Psoas muscle (tissue), 8 donors: ENCODE measurements around the gene TIMM44. TPM values are rescaled to one million over a fixed set of nuclear protein-coding genes. Genes with fewer than 3 reads are reported as not detected.

Experiments
- ATAC-seq, 4 donors: fragments of 200-7000 bp; cut with Tn5 transposase; one replicate each; pipeline ENCODE4 v1.9.1; 2020; ENCODE audit warnings: moderate library complexity in 3 of 4, mild to moderate bottlenecking in 2 of 4
- DNase-seq, 2 donors: peaks; one replicate each; pipeline ENCODE4 v3.0.0-alpha.2; 2020
- H3K27ac ChIP-seq: fragments of 200-600 bp; one replicate; pipeline ENCODE4 v1.8.0; 2022
- H3K27me3 ChIP-seq, 3 donors: fragments of 200-600 bp in 1 of 3; one replicate each; pipeline versions ENCODE4 v1.6.1 to v1.8.0; 2013 to 2022; ENCODE audit warnings: low read length in 2 of 3, mild to moderate bottlenecking in 2 of 3, moderate library complexity in 1 of 3; ENCODE audit not compliant: insufficient read depth in 3 of 3
- H3K36me3 ChIP-seq, 2 donors: fragments of 200-600 bp in 1 of 2; one replicate each; pipeline versions ENCODE4 v1.6.1 to v1.8.0; 2013 to 2022; ENCODE audit warnings: low read depth in 1 of 2, mild to moderate bottlenecking in 1 of 2, moderate library complexity in 1 of 2; ENCODE audit not compliant: insufficient read depth in 1 of 2
- H3K4me1 ChIP-seq: fragments of 200-600 bp; one replicate; pipeline ENCODE4 v1.8.0; 2022
- H3K4me3 ChIP-seq: fragments of 200-600 bp; one replicate; pipeline ENCODE4 v1.8.0; 2022; ENCODE audit warnings: mild to moderate bottlenecking
- H3K9me3 ChIP-seq: fragments of 200-600 bp; one replicate; pipeline ENCODE4 v1.8.0; 2022
- WGBS, 3 donors: extraction: QIAGEN DNeasy Blood & Tissue Kit; methylation state at CpG; one replicate each; pipeline versions ENCODE4 v1.1.6 to v1.1.7; 2013; 5-methylcytosine and 5-hydroxymethylcytosine counted together
- intact Hi-C, 2 donors: fragments of 100-400 bp; cut with DNase I; formaldehyde crosslinking; loops; one replicate each; pipeline versions ENCODE4 v1.11.0 to v1.14.2; 2022
- polyA plus RNA-seq, 3 donors: library from polyadenylated mRNA; stranded (reverse); fragments of 200-250 nt; gene quantifications; one replicate each; pipeline ENCODE4 v1.2.3, GENCODE V29; 2013
- total RNA-seq, 4 donors: library from RNA; stranded (reverse); fragmentation: NEBNext Ultra II Directional in 2 of 4; extraction: Animal tissue kit (Norgen Biotek cat#: 25700) in 2 of 4; gene quantifications; one replicate each; pipeline versions ENCODE4 v1.2.1 to v1.2.4, GENCODE V29; 2021 to 2023
- TF ChIP-seq, protein P1 (sequence below): fragments of 200-600 bp; IDR thresholded peaks from one replicate; pipeline ENCODE4 v1.8.0; 2022; ENCODE audit warnings: antibody characterized with exemption
- donor health status: healthy with polysubstance abuse.
- donor health status: DM: no; HTN: no; CAD: no; lungs with moderate emphysema.
- donor health status: Bipolar disorder and iron deficiency.
- donor health status: healthy.
- donor health status: DM: yes; HTN: yes; CAD: no.
- donor health status: DM: no; HTN: no; CAD: no.
- donor health status: DM: no; HTN: no; CAD: no.
- donor health status: DM: yes; HTN: yes; CAD: no.

TIMM44 gene
- total and polyA plus RNA-seq, 7 donors, result 67.0 to 173 (median 95.1) TPM

DNA sequence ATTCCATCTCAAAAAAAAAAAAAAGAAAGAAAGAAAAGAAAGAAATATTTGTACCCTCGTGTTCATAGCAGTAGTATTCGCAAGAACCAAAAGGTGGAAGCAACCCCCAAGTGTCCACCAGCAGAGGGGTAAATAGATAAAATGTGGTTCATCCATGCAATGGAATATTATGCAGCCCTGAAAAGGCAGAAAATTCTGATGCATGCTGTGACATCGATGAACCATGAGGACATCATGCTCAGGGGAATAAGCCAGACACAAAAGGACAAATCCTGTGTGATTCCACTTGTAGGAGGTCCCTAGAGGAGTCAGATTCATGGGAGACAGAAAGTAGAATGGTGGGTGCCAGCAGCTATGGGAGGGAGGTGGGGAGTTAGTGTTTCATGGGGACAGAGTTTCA, 61.6 kb downstream of the TIMM44 start:
- DNase-seq (no peak), ATAC-seq (no peak)
- TF ChIP-seq, protein P1, sequence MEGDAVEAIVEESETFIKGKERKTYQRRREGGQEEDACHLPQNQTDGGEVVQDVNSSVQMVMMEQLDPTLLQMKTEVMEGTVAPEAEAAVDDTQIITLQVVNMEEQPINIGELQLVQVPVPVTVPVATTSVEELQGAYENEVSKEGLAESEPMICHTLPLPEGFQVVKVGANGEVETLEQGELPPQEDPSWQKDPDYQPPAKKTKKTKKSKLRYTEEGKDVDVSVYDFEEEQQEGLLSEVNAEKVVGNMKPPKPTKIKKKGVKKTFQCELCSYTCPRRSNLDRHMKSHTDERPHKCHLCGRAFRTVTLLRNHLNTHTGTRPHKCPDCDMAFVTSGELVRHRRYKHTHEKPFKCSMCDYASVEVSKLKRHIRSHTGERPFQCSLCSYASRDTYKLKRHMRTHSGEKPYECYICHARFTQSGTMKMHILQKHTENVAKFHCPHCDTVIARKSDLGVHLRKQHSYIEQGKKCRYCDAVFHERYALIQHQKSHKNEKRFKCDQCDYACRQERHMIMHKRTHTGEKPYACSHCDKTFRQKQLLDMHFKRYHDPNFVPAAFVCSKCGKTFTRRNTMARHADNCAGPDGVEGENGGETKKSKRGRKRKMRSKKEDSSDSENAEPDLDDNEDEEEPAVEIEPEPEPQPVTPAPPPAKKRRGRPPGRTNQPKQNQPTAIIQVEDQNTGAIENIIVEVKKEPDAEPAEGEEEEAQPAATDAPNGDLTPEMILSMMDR, result no peak
- no peaks in the 10 kb centered on the region for H3K9me3 ChIP-seq
- intact Hi-C loops, result no loop called here
- peaks cover 0 to 6% (median 2%) of the 10 kb centered on the region in 3 donors for H3K27me3 ChIP-seq
- no peaks in the 10 kb centered on the region for H3K36me3 ChIP-seq
- H3K27ac ChIP-seq, result no peak overlapping the region
- WGBS, 3 donors, result 91 to 96% (median 94%) methylated on average over 3 of the region's 3 CpGs
- no peaks in the 10 kb centered on the region for H3K4me1 ChIP-seq
- no peak overlapping the region for H3K4me3 ChIP-seq

DNA sequence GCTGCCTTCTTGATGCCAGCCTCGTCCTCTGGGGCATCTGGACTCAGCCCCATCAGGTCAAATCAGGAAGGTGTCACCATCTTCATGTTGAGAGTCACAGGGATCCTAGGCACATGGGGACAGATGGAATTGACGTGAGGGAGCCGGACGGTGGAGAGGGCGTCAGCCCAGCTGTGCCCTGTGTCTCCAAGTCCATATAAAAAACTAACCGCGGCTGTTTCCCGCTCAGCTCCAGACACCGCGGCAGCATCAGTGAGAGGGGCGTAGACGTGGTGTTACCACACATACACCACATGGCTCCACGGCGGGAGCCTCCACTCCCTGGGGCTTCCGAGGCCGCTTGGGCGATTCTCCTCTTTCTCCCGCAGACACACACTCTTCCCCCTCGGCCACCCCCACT, 63.6 kb downstream of the TIMM44 start:
- TF ChIP-seq, protein P1, result no peak
- H3K27ac ChIP-seq, result no peak overlapping the region
- H3K9me3 ChIP-seq, result no peaks in the 10 kb centered on the region
- H3K27me3 ChIP-seq, result peaks cover 0 to 15% (median 6%) of the 10 kb centered on the region in 3 donors
- no peak for ATAC-seq
- H3K4me1 ChIP-seq, result no peaks in the 10 kb centered on the region
- intact Hi-C loops, result no loop called here
- no peaks in the 10 kb centered on the region for H3K36me3 ChIP-seq
- WGBS, 3 donors, result 34 to 52% (median 39%) methylated on average over 19 of the region's 19 CpGs
- H3K4me3 ChIP-seq, result no peak overlapping the region
- DNase-seq, result no peak

DNA sequence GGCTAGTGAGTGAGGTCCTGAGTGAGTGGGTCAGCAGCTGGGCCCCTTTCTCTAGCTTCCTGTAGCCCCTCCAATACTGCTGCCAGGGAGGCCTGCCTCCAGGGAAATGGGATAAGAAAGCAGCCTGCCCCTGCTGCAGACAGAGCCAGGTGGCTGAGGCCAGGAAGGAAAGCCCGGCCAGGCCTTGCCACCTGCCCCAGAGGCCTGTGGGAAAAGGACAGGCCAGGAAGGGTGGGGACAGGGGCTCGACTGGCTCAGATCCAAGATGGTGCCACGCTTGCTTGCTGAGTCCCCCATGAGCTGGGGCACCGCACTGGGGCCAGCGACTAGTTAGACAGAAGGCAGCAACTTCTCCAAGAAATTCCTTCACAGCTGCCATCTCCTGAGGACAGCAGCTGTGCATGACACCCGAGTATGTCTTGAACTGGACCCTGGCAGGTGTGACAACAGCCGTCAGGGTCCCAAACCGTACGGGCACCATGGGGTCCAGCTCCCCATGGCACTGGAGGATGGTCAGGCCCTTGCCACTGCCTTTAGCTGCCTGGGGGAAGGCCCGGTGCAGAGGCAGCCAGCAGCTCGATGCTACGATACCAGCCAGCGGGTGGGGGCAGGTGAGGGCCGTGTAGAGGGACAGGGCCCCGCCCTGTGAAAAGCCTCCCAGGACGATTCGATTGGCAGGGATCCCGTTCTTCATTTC, 64.2 kb downstream of the TIMM44 start:
- Histone ChIP-seq H3K36me3 (no peaks in the 10 kb centered on the region), H3K27me3 (peaks cover 0 to 21% (median 12%) of the 10 kb centered on the region in 3 donors), H3K4me1 (no peaks in the 10 kb centered on the region), H3K9me3 (no peaks in the 10 kb centered on the region), H3K4me3 (no peak overlapping the region), H3K27ac (no peak overlapping the region)
- TF ChIP-seq, protein P1, result no peak
- no peak for ATAC-seq
- intact Hi-C loops, result no loop called here
- DNase-seq, result no peak
- whole genome bisulfite sequencing, 3 donors, result 33 to 50% (median 35%) methylated on average over 16 to 18 of the region's 18 CpGs

DNA sequence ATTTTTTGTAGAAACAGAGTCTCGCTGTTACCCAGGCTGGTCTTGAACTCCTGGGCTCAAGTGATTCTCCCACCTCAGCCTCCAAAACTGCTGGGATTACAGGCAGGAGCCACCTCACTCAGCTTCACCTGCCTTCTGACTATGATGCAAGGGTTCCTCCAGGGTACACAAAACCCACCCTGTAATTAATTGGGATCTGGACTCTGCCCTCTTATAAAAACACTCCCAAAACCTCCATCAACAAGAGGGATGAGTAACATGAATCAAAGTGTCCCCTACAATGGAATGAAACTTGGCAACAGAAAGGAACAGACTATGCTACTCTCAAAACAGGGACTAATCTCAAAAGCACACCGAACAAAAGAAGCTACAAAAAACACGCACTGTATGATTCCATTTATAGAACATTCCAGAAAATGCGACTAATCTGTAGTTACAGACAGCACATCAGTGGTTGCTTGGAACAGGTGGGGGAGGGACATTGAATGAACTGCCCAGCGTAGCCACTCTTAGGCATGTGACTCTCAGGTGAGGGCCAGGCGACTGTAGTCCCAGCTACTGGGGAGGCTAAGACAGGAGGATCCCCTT, 66.1 kb downstream of the TIMM44 start:
- Histone ChIP-seq H3K4me1 (no peaks in the 10 kb centered on the region), H3K27me3 (peaks cover 0 to 39% (median 19%) of the 10 kb centered on the region in 3 donors), H3K4me3 (no peak overlapping the region), H3K27ac (no peak overlapping the region), H3K9me3 (no peaks in the 10 kb centered on the region), H3K36me3 (no peaks in the 10 kb centered on the region)
- ATAC-seq, result no peak
- TF ChIP-seq, protein P1, result no peak
- DNase-seq, result no peak
- WGBS, 3 donors, result 58 to 69% (median 65%) methylated on average over 6 of the region's 6 CpGs
- intact Hi-C loops, result no loop called here

Other genes starting within 250 kb of the TIMM44 start
- gene FCER2, start 241.5 kb downstream of the TIMM44 start, total RNA-seq, result under 1 TPM in 2 of 4 donors, not detected in 2; 0.34 to 0.54 TPM
- under 1 TPM in 2 of 3 donors, not detected in 1; 0.06 to 0.10 TPM for gene FCER2, start 241.5 kb downstream of the TIMM44 start, polyA plus RNA-seq
- gene CLEC4G, start 211.6 kb downstream of the TIMM44 start, total RNA-seq, result under 1 TPM in 3 of 4 donors, not detected in 1; 0.38 to 0.69 (median 0.50) TPM
- gene CLEC4G, start 211.6 kb downstream of the TIMM44 start, polyA plus RNA-seq, result under 1 TPM in 2 of 3 donors, not detected in 1; 0.08 to 0.14 TPM
- 10 to 100 TPM in 1 of 4 donors, 1 to 10 TPM in 3; 2.7 to 13.8 (median 3.0) TPM for gene CD209, start 196.1 kb downstream of the TIMM44 start, total RNA-seq
- under 1 TPM; 0.11 to 0.42 (median 0.30) TPM for gene CD209, start 196.1 kb downstream of the TIMM44 start, polyA plus RNA-seq
- not detected for gene CLEC4M, start 180.4 kb downstream of the TIMM44 start, total RNA-seq
- not detected for gene CLEC4M, start 180.4 kb downstream of the TIMM44 start, polyA plus RNA-seq
- gene EVI5L, start 113.4 kb downstream of the TIMM44 start, total RNA-seq, result 10 to 100 TPM; 13.9 to 25.9 (median 22.2) TPM
- 10 to 100 TPM in 2 of 3 donors, 1 to 10 TPM in 1; 5.8 to 10.7 (median 10.0) TPM for gene EVI5L, start 113.4 kb downstream of the TIMM44 start, polyA plus RNA-seq
- gene PRR36, start 69.3 kb downstream of the TIMM44 start, total RNA-seq, result not detected
- not detected for gene PRR36, start 69.3 kb downstream of the TIMM44 start, polyA plus RNA-seq
- gene LRRC8E, start 55.2 kb downstream of the TIMM44 start, total RNA-seq, result under 1 TPM; 0.07 to 0.26 (median 0.15) TPM
- gene LRRC8E, start 55.2 kb downstream of the TIMM44 start, polyA plus RNA-seq, result under 1 TPM in 2 of 3 donors, not detected in 1; 0.03 to 0.10 TPM
- 10 to 100 TPM; 42.7 to 72.5 (median 55.5) TPM for gene MAP2K7, start 39.8 kb downstream of the TIMM44 start, total RNA-seq
- gene MAP2K7, start 39.8 kb downstream of the TIMM44 start, polyA plus RNA-seq, result 10 to 100 TPM; 35.4 to 43.9 (median 40.0) TPM
- gene TGFBR3L, start 28.8 kb downstream of the TIMM44 start, total RNA-seq, result 10 to 100 TPM in 1 of 4 donors, 1 to 10 TPM in 3; 4.5 to 13.0 (median 7.5) TPM
- 1 to 10 TPM; 1.2 to 1.5 (median 1.3) TPM for gene TGFBR3L, start 28.8 kb downstream of the TIMM44 start, polyA plus RNA-seq
- 1 to 10 TPM; 4.6 to 8.7 (median 6.7) TPM for gene SNAPC2, start 23.3 kb downstream of the TIMM44 start, total RNA-seq
- 10 to 100 TPM in 2 of 3 donors, 1 to 10 TPM in 1; 8.4 to 16.0 (median 10.2) TPM for gene SNAPC2, start 23.3 kb downstream of the TIMM44 start, polyA plus RNA-seq
- under 1 TPM in 1 of 4 donors, not detected in 3; 0.30 TPM for gene CTXN1, start 17.5 kb downstream of the TIMM44 start, total RNA-seq
- under 1 TPM in 2 of 3 donors, not detected in 1; 0.04 to 0.25 TPM for gene CTXN1, start 17.5 kb downstream of the TIMM44 start, polyA plus RNA-seq
- gene ELAVL1, start 62.0 kb upstream of the TIMM44 start, total RNA-seq, result 10 to 100 TPM; 44.5 to 57.9 (median 48.0) TPM
- gene ELAVL1, start 62.0 kb upstream of the TIMM44 start, polyA plus RNA-seq, result 10 to 100 TPM; 22.3 to 41.6 (median 41.4) TPM
- gene CCL25, start 109.1 kb upstream of the TIMM44 start, total RNA-seq, result not detected
- gene CCL25, start 109.1 kb upstream of the TIMM44 start, polyA plus RNA-seq, result under 1 TPM in 1 of 3 donors, not detected in 2; 0.22 TPM
- under 1 TPM in 2 of 4 donors, not detected in 2; 0.02 to 0.51 TPM for gene FBN3, start 205.9 kb upstream of the TIMM44 start, total RNA-seq
- under 1 TPM; 0.01 to 0.12 (median 0.01) TPM for gene FBN3, start 205.9 kb upstream of the TIMM44 start, polyA plus RNA-seq